CD4-positive, alpha-beta T cell (primary cell): ENCODE results near the gene PTPRT. TPM values are rescaled to one million over a fixed set of nuclear protein-coding genes. Genes with fewer than 3 reads are reported as not detected.

Experiments used
- ATAC-seq: fragments of 200-7000 bp; cut with Tn5 transposase; one replicate; pipeline ENCODE4 v1.10.0; 2022; ENCODE audit warnings: mild to moderate bottlenecking; ENCODE audit not compliant: poor library complexity
- CTCF ChIA-PET: fragments of 350-600 bp; sonication (Branson Sonifier 250); formaldehyde crosslinking; loops from one replicate; lab custom pipeline; 2021; ENCODE audit warnings: antibody characterized with exemption, inconsistent platforms; lab: Charles Lee
- POLR2A ChIA-PET: fragments of 350-600 bp; sonication (Branson Sonifier 250); formaldehyde crosslinking; loops from one replicate; lab custom pipeline; 2021; ENCODE audit warnings: antibody characterized with exemption, inconsistent platforms; lab: Charles Lee
- DNase-seq, 14 experiments: peaks; one replicate each; pipeline ENCODE4 v3.0.0-alpha.2; 2013 to 2020; ENCODE audit warnings: mixed read lengths in 2 of 14
- H3K27ac ChIP-seq, 2 donors: one replicate each; pipeline versions ENCODE4 v1.5.1 to v1.7.0; 2013; ENCODE audit warnings: low read length in 2 of 2, low read depth in 1 of 2, mild to moderate bottlenecking in 1 of 2
- H3K27me3 ChIP-seq, 2 experiments: 1 replicate in 1 of 2; 2 replicates in 1 of 2; pipeline versions ENCODE4 v1.6.1 to v1.7.0; 2013; ENCODE audit warnings: low read length in 2 of 2, control low read depth in 1 of 2, mild to moderate bottlenecking in 1 of 2, moderate library complexity in 1 of 2; ENCODE audit not compliant: insufficient read depth in 2 of 2, control insufficient read depth in 1 of 2
- H3K36me3 ChIP-seq: one replicate; pipeline ENCODE4 v1.6.1; 2013; ENCODE audit warnings: low read length, control low read depth; ENCODE audit not compliant: insufficient read depth
- H3K4me1 ChIP-seq: one replicate; pipeline ENCODE4 v1.6.1; 2013; ENCODE audit warnings: low read length, control low read depth; ENCODE audit not compliant: insufficient read depth
- H3K4me3 ChIP-seq: one replicate; pipeline ENCODE4 v1.5.1; 2013; ENCODE audit warnings: mild to moderate bottlenecking, low read length, moderate library complexity
- H3K9me3 ChIP-seq, 2 experiments: 1 replicate in 1 of 2; 2 replicates in 1 of 2; pipeline versions ENCODE4 v1.6.1 to v1.7.0; 2013; ENCODE audit warnings: low read length in 2 of 2, mild to moderate bottlenecking in 2 of 2, control low read depth in 1 of 2, moderate library complexity in 1 of 2; ENCODE audit not compliant: control insufficient read depth in 1 of 2, insufficient read depth in 1 of 2
- H3K27ac Mint-ChIP-seq: one replicate; pipeline ENCODE4 v1.8.0; 2020; ENCODE audit warnings: mixed read lengths
- H3K27me3 Mint-ChIP-seq: one replicate; pipeline ENCODE4 v1.8.0; 2021; ENCODE audit warnings: mixed read lengths
- H3K36me3 Mint-ChIP-seq: one replicate; pipeline ENCODE4 v1.8.0; 2021; ENCODE audit warnings: low read depth, mixed read lengths
- H3K4me1 Mint-ChIP-seq: one replicate; pipeline ENCODE4 v1.8.0; 2021; ENCODE audit warnings: low read depth, mixed read lengths
- H3K4me3 Mint-ChIP-seq: one replicate; pipeline ENCODE4 v1.8.0; 2020; ENCODE audit warnings: mild to moderate bottlenecking, mixed read lengths
- H3K9me3 Mint-ChIP-seq: one replicate; pipeline ENCODE4 v1.8.0; 2020; ENCODE audit warnings: mixed read lengths
- CTCF ChIP-seq: fragments of 200-600 bp; IDR thresholded peaks from one replicate; pipeline ENCODE4 v1.8.0; 2022; ENCODE audit warnings: antibody characterized with exemption, mild to moderate bottlenecking
- intact Hi-C, 2 experiments: fragments of 100-400 bp; cut with DNase I in 1 of 2; cut with micrococcal nuclease in 1 of 2; formaldehyde crosslinking; loops; one replicate each; pipeline versions ENCODE4 v1.15.1 to v1.9.0; 2023 to 2025; cut with DNase I, micrococcal nuclease
- total RNA-seq, 174 experiments: library from RNA in 2 of 174; stranded (reverse) in 2 of 174; gene quantifications; one replicate each; pipeline ENCODE4 v1.2.3 and lab custom pipeline; 2021 to 2026

PTPRT gene
- total RNA-seq, 2 experiments from 2014 or later = not detected

GRCh38 chr20:42635699-42636411 is 553.9 kb downstream of the PTPRT start:
- no peak overlapping the region for H3K4me3 ChIP-seq
- no peaks in the 10 kb centered on the region for H3K36me3 Mint-ChIP-seq
- no peaks in the 10 kb centered on the region for H3K27me3 ChIP-seq
- peaks cover 0 to 6% of the 10 kb centered on the region in 2 experiments for H3K9me3 ChIP-seq
- no peaks in the 10 kb centered on the region for H3K36me3 ChIP-seq
- intact Hi-C loops = no loop called here
- H3K27me3 Mint-ChIP-seq = no peaks in the 10 kb centered on the region
- H3K9me3 Mint-ChIP-seq = peaks cover 2% of the 10 kb centered on the region
- H3K4me3 Mint-ChIP-seq = no peak overlapping the region
- no peak overlapping the region for H3K27ac ChIP-seq
- no peak for DNase-seq
- CTCF ChIA-PET = no interaction called here
- H3K4me1 Mint-ChIP-seq = no peaks in the 10 kb centered on the region
- no peak for TF ChIP-seq CTCF
- H3K27ac Mint-ChIP-seq = no peak overlapping the region
- POLR2A ChIA-PET = no interaction called here
- no peak for ATAC-seq
- H3K4me1 ChIP-seq = no peaks in the 10 kb centered on the region

DNA sequence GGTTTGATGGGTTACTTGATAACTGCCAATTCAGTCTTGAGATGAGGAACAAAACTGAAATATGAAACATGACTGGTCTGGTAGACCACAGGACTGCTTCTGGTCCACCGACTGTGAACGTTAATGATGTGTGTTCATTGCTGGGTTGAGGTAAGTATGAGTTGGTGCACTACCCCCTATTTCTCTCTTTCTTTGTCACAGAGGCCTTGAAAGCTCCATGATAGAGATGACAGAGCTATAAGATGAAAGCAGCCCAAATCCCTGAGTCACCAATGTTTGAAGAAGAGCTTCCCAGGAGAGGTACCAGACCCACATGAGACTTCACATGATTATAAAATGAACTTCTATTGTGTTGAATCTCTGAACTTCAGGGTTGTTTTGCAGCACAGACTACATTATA is 555.5 kb downstream of the PTPRT start:
- TF ChIP-seq CTCF = no peak
- Histone ChIP-seq H3K4me3 (no peak overlapping the region), H3K27ac (no peak overlapping the region), H3K4me1 (no peaks in the 10 kb centered on the region), H3K36me3 (no peaks in the 10 kb centered on the region), H3K27me3 (no peaks in the 10 kb centered on the region), H3K9me3 (peaks cover 0 to 6% of the 10 kb centered on the region in 2 experiments)
- no peak overlapping the region for H3K27ac Mint-ChIP-seq
- no peaks in the 10 kb centered on the region for H3K27me3 Mint-ChIP-seq
- intact Hi-C loops = no loop called here
- no peak overlapping the region for H3K4me3 Mint-ChIP-seq
- POLR2A ChIA-PET = no interaction called here
- H3K4me1 Mint-ChIP-seq = no peaks in the 10 kb centered on the region
- DNase-seq = no peak
- ATAC-seq = no peak
- CTCF ChIA-PET = no interaction called here
- H3K36me3 Mint-ChIP-seq = no peaks in the 10 kb centered on the region
- H3K9me3 Mint-ChIP-seq = peaks cover 2% of the 10 kb centered on the region

DNA sequence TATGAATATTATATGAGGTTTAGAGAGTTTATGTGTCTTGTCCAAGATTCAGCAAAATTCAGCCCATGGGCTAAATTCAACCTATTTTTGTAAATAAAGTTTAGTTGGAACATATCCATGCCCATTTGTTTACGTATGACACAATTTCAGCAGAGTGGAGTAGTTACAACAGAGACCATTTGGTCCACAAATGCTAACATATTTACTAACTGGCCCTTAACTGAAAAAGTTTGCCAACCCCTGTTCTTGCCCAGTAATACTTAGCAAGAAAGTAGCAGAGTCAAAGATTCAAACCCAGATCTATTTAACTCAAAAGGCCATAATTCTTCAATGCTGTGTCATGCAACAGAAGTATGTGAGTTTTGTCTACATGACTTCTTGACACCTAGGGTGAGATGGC is 561.0 kb downstream of the PTPRT start:
- DNase-seq (no peak), ATAC-seq (no peak)
- ChIA-PET CTCF (no interaction called here), POLR2A (no interaction called here)
- Histone ChIP-seq H3K4me1 (no peaks in the 10 kb centered on the region), H3K36me3 (no peaks in the 10 kb centered on the region), H3K27me3 (no peaks in the 10 kb centered on the region), H3K27ac (no peak overlapping the region), H3K9me3 (peaks cover 0 to 9% of the 10 kb centered on the region in 2 experiments), H3K4me3 (no peak overlapping the region)
- Mint-ChIP-seq H3K27me3 (no peaks in the 10 kb centered on the region), H3K4me3 (no peak overlapping the region), H3K27ac (no peak overlapping the region), H3K36me3 (no peaks in the 10 kb centered on the region), H3K4me1 (no peaks in the 10 kb centered on the region), H3K9me3 (peaks cover 2% of the 10 kb centered on the region)
- intact Hi-C loops = no loop called here
- TF ChIP-seq CTCF = no peak
